ENCODE results near the gene MPIG6B.

MPIG6B gene

DNA sequence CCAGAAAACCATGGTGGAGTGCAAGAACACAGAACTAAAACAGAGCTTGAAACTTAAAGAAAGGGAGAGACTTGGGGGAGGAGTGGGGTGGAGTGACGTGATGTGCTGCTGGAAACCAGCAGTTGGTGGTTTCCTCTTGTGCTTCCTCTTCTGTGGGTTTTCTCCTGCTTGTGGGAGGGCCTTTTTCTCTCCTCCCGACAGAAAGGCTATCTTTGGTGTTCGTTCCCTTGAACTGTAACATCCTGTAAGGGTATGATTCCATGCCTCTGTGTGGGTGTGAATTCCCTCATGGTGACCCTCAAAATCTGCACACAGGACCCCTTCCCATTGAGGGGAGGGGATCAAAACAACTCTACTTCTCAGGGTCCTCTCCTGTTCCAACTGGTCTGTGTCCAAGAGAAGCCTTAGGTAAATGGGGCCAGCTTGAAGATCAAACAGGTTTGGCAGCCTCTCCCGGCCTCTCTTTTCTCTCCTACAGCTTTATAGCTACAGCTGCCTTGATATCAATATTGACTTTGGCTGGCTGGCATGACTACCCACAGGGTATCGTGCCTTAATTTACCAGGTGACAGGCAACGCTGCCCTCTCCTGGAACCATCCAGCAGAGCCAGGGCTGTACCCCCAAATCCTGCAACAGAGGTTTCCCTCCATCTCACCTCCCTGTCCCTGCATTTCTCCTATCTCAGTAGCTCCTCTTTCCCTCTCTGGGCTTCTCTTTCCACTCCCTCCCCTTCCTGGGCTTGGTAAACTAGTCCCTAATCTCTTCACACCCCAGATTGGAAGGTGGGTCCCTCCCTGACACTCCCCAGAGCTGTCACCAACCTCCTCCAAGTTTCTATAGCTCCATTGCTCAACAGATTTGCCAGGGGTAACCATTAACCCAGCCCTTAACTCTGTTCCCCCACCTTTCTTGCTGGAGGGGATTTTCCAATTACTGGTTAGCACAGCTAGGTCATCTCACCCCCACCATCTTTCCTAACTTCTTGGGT lies 15.1 kb downstream of the MPIG6B start (continued):
- TF ChIP-seq, protein P1, sequence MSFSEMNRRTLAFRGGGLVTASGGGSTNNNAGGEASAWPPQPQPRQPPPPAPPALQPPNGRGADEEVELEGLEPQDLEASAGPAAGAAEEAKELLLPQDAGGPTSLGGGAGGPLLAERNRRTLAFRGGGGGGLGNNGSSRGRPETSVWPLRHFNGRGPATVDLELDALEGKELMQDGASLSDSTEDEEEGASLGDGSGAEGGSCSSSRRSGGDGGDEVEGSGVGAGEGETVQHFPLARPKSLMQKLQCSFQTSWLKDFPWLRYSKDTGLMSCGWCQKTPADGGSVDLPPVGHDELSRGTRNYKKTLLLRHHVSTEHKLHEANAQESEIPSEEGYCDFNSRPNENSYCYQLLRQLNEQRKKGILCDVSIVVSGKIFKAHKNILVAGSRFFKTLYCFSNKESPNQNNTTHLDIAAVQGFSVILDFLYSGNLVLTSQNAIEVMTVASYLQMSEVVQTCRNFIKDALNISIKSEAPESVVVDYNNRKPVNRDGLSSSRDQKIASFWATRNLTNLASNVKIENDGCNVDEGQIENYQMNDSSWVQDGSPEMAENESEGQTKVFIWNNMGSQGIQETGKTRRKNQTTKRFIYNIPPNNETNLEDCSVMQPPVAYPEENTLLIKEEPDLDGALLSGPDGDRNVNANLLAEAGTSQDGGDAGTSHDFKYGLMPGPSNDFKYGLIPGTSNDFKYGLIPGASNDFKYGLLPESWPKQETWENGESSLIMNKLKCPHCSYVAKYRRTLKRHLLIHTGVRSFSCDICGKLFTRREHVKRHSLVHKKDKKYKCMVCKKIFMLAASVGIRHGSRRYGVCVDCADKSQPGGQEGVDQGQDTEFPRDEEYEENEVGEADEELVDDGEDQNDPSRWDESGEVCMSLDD (tag by site-specific recombination; IDR thresholded peaks at IDR 0.05) = no peak; the same call in 1 of the 2 replicates

GRCh38 chr6:31739639-31740396 lies 16.6 kb downstream of the MPIG6B start, which contains the start of gene MSH5:
Gene MSH5 (plus strand): TSS chr6:31740005. CDS start chr6:31740467, 462 bp downstream.
- ChIA-PET POLR2A (interaction anchor here (0.6 to 6.8 kb wide), 26 partner anchors 11 to 1048 kb away, joined by 3 to 102 read pairs (median 5); partner anchors contain the start of genes ABHD16A, BAG6, C6orf47 and CSNK2B), CTCF (interaction anchor here (0.6 to 4.7 kb wide), 15 partner anchors 10 to 1285 kb away, joined by 3 to 39 read pairs (median 3); partner anchors contain the start of gene LY6G5C)
- Histone ChIP-seq H3K27ac (ENCODE audit: extremely low read depth, low read depth, low read length) (peak within 1 kb of the TSS; percentile 87), H3K4me1 (ENCODE audit: control insufficient read depth, insufficient read depth, low read length) (peaks cover 29% of the 10 kb centered on the region), H3K36me3 (ENCODE audit: control insufficient read depth in 2 of 2, insufficient read depth in 1 of 2, low read length in 2 of 2) (peaks cover 9 to 36% of the 10 kb centered on the region in 2 experiments; a peak in 2 of 3 replicates), H3K9me3 (ENCODE audit: control insufficient read depth, insufficient read depth, low read depth, low read length) (no peaks in the 10 kb centered on the region), H3K4me3 (ENCODE audit: low read depth, low read length) (peak within 1 kb of the TSS; percentile 61)
- TF ChIP-seq ZBTB1 (tag by site-specific recombination; IDR thresholded peaks at IDR 0.05) (no peak), ZNF239 (tag by site-specific recombination; IDR thresholded peaks at IDR 0.05) (no peak), GLIS1 (tag by site-specific recombination; IDR thresholded peaks at IDR 0.05) (peak; percentile 75), GLI4 (tag by site-specific recombination; IDR thresholded peaks at IDR 0.05) (peak; percentile 60; the same call in 1 of the 2 replicates), ZNF776 (tag by site-specific recombination; IDR thresholded peaks at IDR 0.05; ENCODE audit: borderline replicate concordance) (no peak), GFI1B (tag by site-specific recombination; IDR thresholded peaks at IDR 0.05) (no peak), BCL11B (tag by site-specific recombination; IDR thresholded peaks at IDR 0.05; ENCODE audit: low read depth) (peak; percentile 89; the same call in 1 of the 2 replicates), ZNF664 (tag by site-specific recombination; IDR thresholded peaks at IDR 0.05) (no peak), ZNF391 (tag by site-specific recombination; IDR thresholded peaks at IDR 0.05; ENCODE audit: borderline replicate concordance, low read depth) (peak; percentile 61; the same call in 1 of the 2 replicates), ZNF26 (tag by site-specific recombination; IDR thresholded peaks at IDR 0.05) (no peak), ZXDB (tag by site-specific recombination; IDR thresholded peaks at IDR 0.05) (peak; percentile 75), HOXC10 (CRISPR knock-in tag; IDR thresholded peaks at IDR 0.05) (peak; percentile 92; the same call in 1 of the 2 replicates), ZBTB26 (tag by site-specific recombination; optimal IDR thresholded peaks at IDR 0.05) (peak; percentile 99), ZNF621 (tag by site-specific recombination; IDR thresholded peaks at IDR 0.05) (no peak), ZNF513 (tag by site-specific recombination; IDR thresholded peaks at IDR 0.05) (peak; percentile 8; the same call in 1 of the 2 replicates), ZNF292 (tag by site-specific recombination; IDR thresholded peaks at IDR 0.05; ENCODE audit: borderline replicate concordance, low read depth) (no peak)
- TF ChIP-seq, protein P2, sequence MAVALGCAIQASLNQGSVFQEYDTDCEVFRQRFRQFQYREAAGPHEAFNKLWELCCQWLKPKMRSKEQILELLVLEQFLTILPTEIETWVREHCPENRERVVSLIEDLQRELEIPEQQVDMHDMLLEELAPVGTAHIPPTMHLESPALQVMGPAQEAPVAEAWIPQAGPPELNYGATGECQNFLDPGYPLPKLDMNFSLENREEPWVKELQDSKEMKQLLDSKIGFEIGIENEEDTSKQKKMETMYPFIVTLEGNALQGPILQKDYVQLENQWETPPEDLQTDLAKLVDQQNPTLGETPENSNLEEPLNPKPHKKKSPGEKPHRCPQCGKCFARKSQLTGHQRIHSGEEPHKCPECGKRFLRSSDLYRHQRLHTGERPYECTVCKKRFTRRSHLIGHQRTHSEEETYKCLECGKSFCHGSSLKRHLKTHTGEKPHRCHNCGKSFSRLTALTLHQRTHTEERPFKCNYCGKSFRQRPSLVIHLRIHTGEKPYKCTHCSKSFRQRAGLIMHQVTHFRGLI (tag by site-specific recombination; IDR thresholded peaks at IDR 0.05) = peak; percentile 53; the same call in 1 of the 2 replicates
- TF ChIP-seq, protein P3, sequence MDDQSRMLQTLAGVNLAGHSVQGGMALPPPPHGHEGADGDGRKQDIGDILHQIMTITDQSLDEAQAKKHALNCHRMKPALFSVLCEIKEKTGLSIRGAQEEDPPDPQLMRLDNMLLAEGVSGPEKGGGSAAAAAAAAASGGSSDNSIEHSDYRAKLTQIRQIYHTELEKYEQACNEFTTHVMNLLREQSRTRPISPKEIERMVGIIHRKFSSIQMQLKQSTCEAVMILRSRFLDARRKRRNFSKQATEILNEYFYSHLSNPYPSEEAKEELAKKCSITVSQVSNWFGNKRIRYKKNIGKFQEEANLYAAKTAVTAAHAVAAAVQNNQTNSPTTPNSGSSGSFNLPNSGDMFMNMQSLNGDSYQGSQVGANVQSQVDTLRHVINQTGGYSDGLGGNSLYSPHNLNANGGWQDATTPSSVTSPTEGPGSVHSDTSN (CRISPR knock-in tag; IDR thresholded peaks at IDR 0.05) = peak; percentile 96
- TF ChIP-seq, protein P4, sequence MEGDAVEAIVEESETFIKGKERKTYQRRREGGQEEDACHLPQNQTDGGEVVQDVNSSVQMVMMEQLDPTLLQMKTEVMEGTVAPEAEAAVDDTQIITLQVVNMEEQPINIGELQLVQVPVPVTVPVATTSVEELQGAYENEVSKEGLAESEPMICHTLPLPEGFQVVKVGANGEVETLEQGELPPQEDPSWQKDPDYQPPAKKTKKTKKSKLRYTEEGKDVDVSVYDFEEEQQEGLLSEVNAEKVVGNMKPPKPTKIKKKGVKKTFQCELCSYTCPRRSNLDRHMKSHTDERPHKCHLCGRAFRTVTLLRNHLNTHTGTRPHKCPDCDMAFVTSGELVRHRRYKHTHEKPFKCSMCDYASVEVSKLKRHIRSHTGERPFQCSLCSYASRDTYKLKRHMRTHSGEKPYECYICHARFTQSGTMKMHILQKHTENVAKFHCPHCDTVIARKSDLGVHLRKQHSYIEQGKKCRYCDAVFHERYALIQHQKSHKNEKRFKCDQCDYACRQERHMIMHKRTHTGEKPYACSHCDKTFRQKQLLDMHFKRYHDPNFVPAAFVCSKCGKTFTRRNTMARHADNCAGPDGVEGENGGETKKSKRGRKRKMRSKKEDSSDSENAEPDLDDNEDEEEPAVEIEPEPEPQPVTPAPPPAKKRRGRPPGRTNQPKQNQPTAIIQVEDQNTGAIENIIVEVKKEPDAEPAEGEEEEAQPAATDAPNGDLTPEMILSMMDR (tag by site-specific recombination; IDR thresholded peaks at IDR 0.05) = no peak
